HepG2 (cell line): ENCODE results near the gene ABCD4. TPM values are rescaled to one million over a fixed set of nuclear protein-coding genes. Genes with fewer than 3 reads are reported as not detected.

Experiments
- ATAC-seq: fragments of 200-7000 bp; cut with Tn5 transposase; 3 replicates; pipeline ENCODE4 v1.9.1; 2020; ENCODE audit warnings: mild to moderate bottlenecking, moderate library complexity
- BruUV-seq: library from RNA; stranded (reverse); fragments of 400-500 nt; replicated peaks from 2 replicates; lab custom pipeline; 2021; lab: Mats Ljungman, UMichigan
- CTCF ChIA-PET: fragments of 300-600 bp; formaldehyde crosslinking; extraction: SDS; loops from one replicate; lab custom pipeline; 2021; ENCODE audit warnings: low total read pairs, inconsistent platforms, low intra/inter-chr PET ratio; lab: Yijun Ruan, JAX
- POLR2A ChIA-PET: fragments of 350-600 bp; sonication (Branson Sonifier 250); formaldehyde crosslinking; loops from one replicate; lab custom pipeline; 2020; ENCODE audit warnings: antibody characterized with exemption, inconsistent platforms; lab: Yijun Ruan, JAX
- DNase-seq: peaks from one replicate; pipeline ENCODE4 v3.0.0-alpha.2; 2015; ENCODE audit warnings: low spot score
- FAIRE-seq: peaks from 3 replicates; lab custom pipeline; 2011; peaks lifted over from hg19 to GRCh38; lab: Jason Lieb, UNC
- H2AFZ ChIP-seq: one replicate; pipeline ENCODE4 v1.6.1; 2011; ENCODE audit warnings: low read length, inconsistent platforms
- H3K27ac ChIP-seq: fragments of 300-600 bp; 3 replicates; pipeline ENCODE4 v1.8.0; 2011; ENCODE audit warnings: mixed run types, mild to moderate bottlenecking, mixed read lengths, low read length, inconsistent platforms; ENCODE audit not compliant: insufficient read depth; ENCODE audit errors: extremely low read length
- H3K27me3 ChIP-seq, 2 experiments: fragments of 200-600 bp in 1 of 2; 2 replicates in 1 of 2; 3 replicates in 1 of 2; pipeline versions ENCODE4 v1.6.0 to v1.8.0; 2011; ENCODE audit warnings: low read length in 2 of 2, mild to moderate bottlenecking in 2 of 2, moderate library complexity in 2 of 2, inconsistent platforms in 1 of 2; ENCODE audit not compliant: insufficient read depth in 2 of 2, control insufficient read depth in 1 of 2
- H3K36me3 ChIP-seq, 2 experiments: fragments of 200-600 bp in 1 of 2; replicated peaks in 1 of 2; 2 replicates in 1 of 2; 3 replicates in 1 of 2; pipeline versions ENCODE4 v1.5.1 to v1.8.0; 2011; ENCODE audit warnings: low read length in 2 of 2, inconsistent platforms in 1 of 2; ENCODE audit not compliant: insufficient read depth in 2 of 2, control insufficient read depth in 1 of 2
- H3K4me1 ChIP-seq: 2 replicates; pipeline ENCODE4 v1.5.1; 2012; ENCODE audit warnings: low read length, inconsistent platforms; ENCODE audit not compliant: insufficient read depth
- H3K4me2 ChIP-seq: 2 replicates; pipeline ENCODE4 v1.6.0; 2011; ENCODE audit warnings: low read depth, low read length, inconsistent platforms
- H3K4me3 ChIP-seq, 3 experiments: fragments of 200-600 bp in 1 of 3; sonication (generic), shearing (Covaris generic) in 1 of 3; replicated peaks in 1 of 3; 2 replicates each; pipeline ENCODE4 v1.5.1; 2011 to 2016; ENCODE audit warnings: low read length in 3 of 3, inconsistent platforms in 2 of 3, low read depth in 2 of 3, mild to moderate bottlenecking in 2 of 3, control low read depth in 1 of 3, mixed read lengths in 1 of 3; ENCODE audit not compliant: insufficient read depth in 1 of 3
- H3K79me2 ChIP-seq: one replicate; pipeline ENCODE4 v1.6.1; 2011; ENCODE audit warnings: low read length, inconsistent platforms; ENCODE audit not compliant: insufficient read depth
- H3K9ac ChIP-seq: 2 replicates; pipeline ENCODE4 v1.6.0; 2011; ENCODE audit warnings: mild to moderate bottlenecking, low read depth, low read length, inconsistent platforms; ENCODE audit not compliant: insufficient read depth
- H3K9me3 ChIP-seq: 2 replicates; pipeline ENCODE4 v1.5.1; 2012; ENCODE audit warnings: mild to moderate bottlenecking, low read length
- H4K20me1 ChIP-seq: 2 replicates; pipeline ENCODE4 v1.6.0; 2011; ENCODE audit warnings: inconsistent platforms, mild to moderate bottlenecking, low read length, moderate library complexity; ENCODE audit not compliant: insufficient read depth
- CREB1 ChIP-seq, 2 experiments: fragments of 450-650 bp in 1 of 2; IDR thresholded peaks; 2 replicates each; pipeline ENCODE4 v1.6.1; 2016 to 2017; ENCODE audit warnings: control low read depth in 1 of 2, mild to moderate bottlenecking in 1 of 2, missing compliant biosample characterization in 1 of 2, missing genetic modification characterization in 1 of 2
- ELF4 ChIP-seq: sonication (generic); formaldehyde crosslinking; IDR thresholded peaks from 2 replicates; pipeline ENCODE4 v1.5.0; 2020; ENCODE audit warnings: missing genetic modification reagents, mild to moderate bottlenecking, moderate library complexity, borderline replicate concordance
- ESRRA ChIP-seq: sonication (generic); formaldehyde crosslinking; IDR thresholded peaks from 2 replicates; pipeline ENCODE4 v1.5.1; 2020; ENCODE audit warnings: mild to moderate bottlenecking, low read depth, missing genetic modification reagents
- KDM1A ChIP-seq: IDR thresholded peaks from 2 replicates; pipeline ENCODE4 v1.6.1; 2016; ENCODE audit warnings: missing compliant biosample characterization
- MAZ ChIP-seq, 2 experiments: sonication (generic) in 1 of 2; formaldehyde crosslinking in 1 of 2; IDR thresholded peaks; 2 replicates each; pipeline versions ENCODE4 v1.5.0 to v1.6.1; 2012 to 2020; ENCODE audit warnings: low read depth in 2 of 2, mild to moderate bottlenecking in 2 of 2, borderline replicate concordance in 1 of 2, improper control_type of control experiment in 1 of 2, low read length in 1 of 2, missing genetic modification reagents in 1 of 2, moderate library complexity in 1 of 2
- RXRB ChIP-seq: IDR thresholded peaks from 2 replicates; pipeline ENCODE4 v1.6.1; 2016; ENCODE audit warnings: borderline replicate concordance, missing genetic modification reagents, missing compliant biosample characterization
- SNAPC2 ChIP-seq: sonication (generic); formaldehyde crosslinking; IDR thresholded peaks from 2 replicates; pipeline ENCODE4 v1.8.1; 2022; ENCODE audit warnings: mild to moderate bottlenecking, missing genetic modification reagents
- SOX6 ChIP-seq, 2 experiments: fragments of 450-650 bp in 1 of 2; sonication (generic) in 1 of 2; formaldehyde crosslinking in 1 of 2; IDR thresholded peaks; 2 replicates each; pipeline versions ENCODE4 v1.4.0 to v1.6.1; 2017 to 2020; ENCODE audit warnings: antibody characterized with exemption in 1 of 2, mild to moderate bottlenecking in 1 of 2, missing genetic modification reagents in 1 of 2
- ZNF557 ChIP-seq: sonication (generic); formaldehyde crosslinking; IDR thresholded peaks from 2 replicates; pipeline ENCODE4 v1.4.0; 2020; ENCODE audit warnings: missing genetic modification reagents
- WGBS: methylation state at CpG from one replicate; pipeline ENCODE4 v1.1.6; 2017; ENCODE audit warnings: low lambda C conversion rate; 5-methylcytosine and 5-hydroxymethylcytosine counted together
- in situ Hi-C: cut with HindIII; loops from 2 replicates; pipeline ENCODE4 v1.10.0; 2017; ENCODE audit warnings: low pct_unique_long_range_greater_than_20kb; ENCODE audit not compliant: extremely low pct_ligation_motif_present
- intact Hi-C: fragments of 100-400 bp; cut with micrococcal nuclease; formaldehyde crosslinking; loops from one replicate; pipeline ENCODE4 v1.10.0; 2022; ENCODE audit not compliant: unreplicated experiment
- polyA plus RNA-seq, 8 experiments: library from polyadenylated mRNA; depleted of rRNA in 3 of 8; stranded (reverse) in 7 of 8; unstranded in 1 of 8; fragments of >200 nt; fragmentation: Illumina TruSeq in 4 of 8; extraction: Trizol in 4 of 8; gene quantifications; 2 replicates each; pipeline versions ENCODE4 v1.2.1 to v1.2.3, GENCODE V29; 2011 to 2016; ENCODE audit warnings: low read depth in 4 of 8, missing spikeins in 1 of 8, mixed read lengths in 1 of 8; ENCODE audit not compliant: insufficient read depth in 1 of 8
- total RNA-seq, 5 experiments: library from RNA; depleted of rRNA; stranded (reverse); fragments of >200 nt; fragmentation: Illumina TruSeq; extraction: Trizol; gene quantifications; 2 replicates each; pipeline ENCODE4 v1.2.3, GENCODE V29; 2016; ENCODE audit warnings: low read depth in 1 of 5
- TF ChIP-seq, protein P1 (sequence below): sonication (generic); formaldehyde crosslinking; IDR thresholded peaks from 2 replicates; pipeline ENCODE4 v1.4.0; 2020; ENCODE audit warnings: low read depth, missing genetic modification reagents
- TF ChIP-seq, protein P2 (sequence below): sonication (generic); formaldehyde crosslinking; IDR thresholded peaks from 2 replicates; pipeline ENCODE4 v1.4.0; 2020; ENCODE audit warnings: low read depth, mild to moderate bottlenecking, missing genetic modification reagents
- TF ChIP-seq, protein P3 (sequence below): sonication (generic); formaldehyde crosslinking; IDR thresholded peaks from 2 replicates; pipeline ENCODE4 v1.5.0; 2020; ENCODE audit warnings: mild to moderate bottlenecking, missing genetic modification reagents

ABCD4 gene
- total and polyA plus RNA-seq, 2 of the 13 experiments (the other 11 are each of a cell fraction or from before 2014, with no cell fraction given), result 47.5 to 50.5 TPM

DNA sequence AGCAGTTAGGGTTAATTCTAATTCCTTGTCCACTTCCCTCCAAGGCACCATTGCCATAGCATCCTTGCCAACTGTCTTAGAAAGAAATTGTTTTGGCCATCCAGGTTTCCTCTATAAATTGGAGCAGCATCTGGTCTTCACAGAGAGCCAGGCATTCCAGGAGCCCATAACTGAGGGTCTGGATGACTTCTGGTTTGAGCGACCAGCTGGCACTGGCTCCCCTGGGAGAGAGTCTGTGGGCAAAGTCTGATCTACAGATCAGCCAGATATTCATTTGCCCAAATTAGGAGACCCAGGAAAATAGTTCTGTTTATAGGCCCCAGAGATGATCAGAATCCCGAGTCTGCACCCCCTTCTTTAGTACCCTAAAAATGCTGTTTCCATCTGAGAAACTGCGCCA lies 47.5 kb downstream of the ABCD4 start (continued):
- TF ChIP-seq, protein P1, sequence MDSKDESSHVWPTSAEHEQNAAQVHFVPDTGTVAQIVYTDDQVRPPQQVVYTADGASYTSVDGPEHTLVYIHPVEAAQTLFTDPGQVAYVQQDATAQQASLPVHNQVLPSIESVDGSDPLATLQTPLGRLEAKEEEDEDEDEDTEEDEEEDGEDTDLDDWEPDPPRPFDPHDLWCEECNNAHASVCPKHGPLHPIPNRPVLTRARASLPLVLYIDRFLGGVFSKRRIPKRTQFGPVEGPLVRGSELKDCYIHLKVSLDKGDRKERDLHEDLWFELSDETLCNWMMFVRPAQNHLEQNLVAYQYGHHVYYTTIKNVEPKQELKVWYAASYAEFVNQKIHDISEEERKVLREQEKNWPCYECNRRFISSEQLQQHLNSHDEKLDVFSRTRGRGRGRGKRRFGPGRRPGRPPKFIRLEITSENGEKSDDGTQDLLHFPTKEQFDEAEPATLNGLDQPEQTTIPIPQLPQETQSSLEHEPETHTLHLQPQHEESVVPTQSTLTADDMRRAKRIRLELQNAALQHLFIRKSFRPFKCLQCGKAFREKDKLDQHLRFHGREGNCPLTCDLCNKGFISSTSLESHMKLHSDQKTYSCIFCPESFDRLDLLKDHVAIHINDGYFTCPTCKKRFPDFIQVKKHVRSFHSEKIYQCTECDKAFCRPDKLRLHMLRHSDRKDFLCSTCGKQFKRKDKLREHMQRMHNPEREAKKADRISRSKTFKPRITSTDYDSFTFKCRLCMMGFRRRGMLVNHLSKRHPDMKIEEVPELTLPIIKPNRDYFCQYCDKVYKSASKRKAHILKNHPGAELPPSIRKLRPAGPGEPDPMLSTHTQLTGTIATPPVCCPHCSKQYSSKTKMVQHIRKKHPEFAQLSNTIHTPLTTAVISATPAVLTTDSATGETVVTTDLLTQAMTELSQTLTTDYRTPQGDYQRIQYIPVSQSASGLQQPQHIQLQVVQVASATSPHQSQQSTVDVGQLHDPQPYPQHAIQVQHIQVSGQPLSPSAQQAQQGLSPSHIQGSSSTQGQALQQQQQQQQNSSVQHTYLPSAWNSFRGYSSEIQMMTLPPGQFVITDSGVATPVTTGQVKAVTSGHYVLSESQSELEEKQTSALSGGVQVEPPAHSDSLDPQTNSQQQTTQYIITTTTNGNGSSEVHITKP (CRISPR knock-in tag), result no peak
- TF ChIP-seq ZNF557 (CRISPR knock-in tag) (no peak), ESRRA (no peak)
- TF ChIP-seq, protein P2, sequence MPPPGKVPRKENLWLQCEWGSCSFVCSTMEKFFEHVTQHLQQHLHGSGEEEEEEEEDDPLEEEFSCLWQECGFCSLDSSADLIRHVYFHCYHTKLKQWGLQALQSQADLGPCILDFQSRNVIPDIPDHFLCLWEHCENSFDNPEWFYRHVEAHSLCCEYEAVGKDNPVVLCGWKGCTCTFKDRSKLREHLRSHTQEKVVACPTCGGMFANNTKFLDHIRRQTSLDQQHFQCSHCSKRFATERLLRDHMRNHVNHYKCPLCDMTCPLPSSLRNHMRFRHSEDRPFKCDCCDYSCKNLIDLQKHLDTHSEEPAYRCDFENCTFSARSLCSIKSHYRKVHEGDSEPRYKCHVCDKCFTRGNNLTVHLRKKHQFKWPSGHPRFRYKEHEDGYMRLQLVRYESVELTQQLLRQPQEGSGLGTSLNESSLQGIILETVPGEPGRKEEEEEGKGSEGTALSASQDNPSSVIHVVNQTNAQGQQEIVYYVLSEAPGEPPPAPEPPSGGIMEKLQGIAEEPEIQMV, result no peak
- TF ChIP-seq, all 625 proteins: peak for 0

DNA sequence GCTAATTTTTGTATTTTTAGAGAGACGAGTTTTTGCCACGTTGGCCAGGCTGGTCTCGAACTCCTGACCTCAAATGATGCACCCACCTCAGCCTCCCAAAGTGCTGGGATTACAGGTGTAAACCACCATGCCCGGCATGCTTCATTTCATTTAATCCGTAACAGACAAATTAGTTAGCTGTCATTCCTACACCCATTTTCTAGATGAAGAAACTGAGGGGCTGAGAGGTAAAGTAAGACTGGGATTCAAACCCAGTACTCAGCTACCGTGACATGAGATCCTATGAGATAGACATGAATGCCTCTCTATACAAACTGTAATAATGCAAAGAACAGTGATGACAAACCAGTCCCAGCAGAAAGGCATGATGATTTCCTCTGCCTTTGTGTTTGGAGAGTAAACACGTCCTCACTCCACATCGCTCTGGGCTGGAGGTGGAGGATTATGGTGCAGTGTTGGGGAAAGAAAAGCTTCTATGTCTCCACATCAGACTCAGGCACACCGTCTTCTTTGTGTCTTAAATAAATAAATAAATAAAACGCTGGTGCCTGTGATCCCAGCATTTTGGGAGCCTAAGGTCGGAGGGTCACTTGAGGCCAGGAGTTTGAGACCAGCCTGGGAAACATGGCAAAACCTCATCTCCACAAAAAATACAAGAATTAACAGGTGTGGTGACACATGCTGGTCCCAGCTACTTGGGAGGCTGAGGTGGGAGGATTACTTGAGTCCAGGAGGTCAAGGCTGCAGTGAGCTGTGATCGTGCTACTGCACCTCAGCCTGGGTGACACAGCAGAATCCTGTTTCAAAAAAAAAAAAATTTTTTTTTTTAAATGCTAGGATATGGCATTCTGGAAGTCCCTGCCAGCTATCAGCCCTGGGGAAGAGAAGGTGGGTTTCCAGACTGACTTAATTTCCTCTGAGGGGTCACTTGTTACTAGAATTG lies 53.0 kb downstream of the ABCD4 start:
- ATAC-seq, result peak; percentile 82
- ChIA-PET POLR2A (no interaction called here), CTCF (interaction anchor here (0.8 to 3.1 kb wide), 2 partner anchors 33 to 138 kb away, joined by 3 to 14 read pairs; no protein-coding TSS in a partner anchor)
- Histone ChIP-seq H4K20me1 (no peaks in the 10 kb centered on the region), H3K4me3 (0 out of 6 replicates have a peak overlapping the region, but pooled peaks of 1 of the 3 experiments have one; percentile 23), H3K4me2 (peak overlapping the region; percentile 49; the same call in 1 of the 2 replicates), H3K79me2 (no peaks in the 10 kb centered on the region), H3K27ac (peak overlapping the region; percentile 45), H3K4me1 (peaks cover 41% of the 10 kb centered on the region), H3K9me3 (no peaks in the 10 kb centered on the region), H3K27me3 (peaks cover 1 to 16% of the 10 kb centered on the region in 2 experiments; a peak in 1 of 5 replicates), H3K36me3 (no peaks in the 10 kb centered on the region), H2AFZ (no peak overlapping the region), H3K9ac (no peak overlapping the region)
- peak; percentile 81 for DNase-seq
- in situ Hi-C loops (loop anchor here (5.0 kb wide), 1 partner anchor 137 kb away; no protein-coding TSS in a partner anchor), intact Hi-C loops (no loop called here)
- 33% methylated on average over 12 of the region's 12 CpGs for WGBS
- FAIRE-seq, result peak; percentile 68
- no TSS peak for BruUV-seq
- TF ChIP-seq ELF4 (CRISPR knock-in tag) (no peak), SOX6 (IDR thresholded peaks at IDR 0.05) (no peak), SOX6 (CRISPR knock-in tag; IDR thresholded peaks at IDR 0.05) (no peak), RXRB (CRISPR knock-in tag) (peak; percentile 9; the same call in 1 of the 2 replicates), MAZ (IDR thresholded peaks at IDR 0.05; ENCODE audit: borderline replicate concordance, low read depth, low read length) (no peak), MAZ (CRISPR knock-in tag; IDR thresholded peaks at IDR 0.05; ENCODE audit: low read depth) (no peak), SNAPC2 (CRISPR knock-in tag) (no peak), CREB1 (IDR thresholded peaks at IDR 0.05) (0 out of 2 replicates have a peak, but pooled peaks have one; percentile 21), CREB1 (CRISPR knock-in tag; IDR thresholded peaks at IDR 0.05) (no peak), KDM1A (CRISPR knock-in tag) (peak; percentile 70; the same call in 1 of the 2 replicates)
- TF ChIP-seq, protein P3, sequence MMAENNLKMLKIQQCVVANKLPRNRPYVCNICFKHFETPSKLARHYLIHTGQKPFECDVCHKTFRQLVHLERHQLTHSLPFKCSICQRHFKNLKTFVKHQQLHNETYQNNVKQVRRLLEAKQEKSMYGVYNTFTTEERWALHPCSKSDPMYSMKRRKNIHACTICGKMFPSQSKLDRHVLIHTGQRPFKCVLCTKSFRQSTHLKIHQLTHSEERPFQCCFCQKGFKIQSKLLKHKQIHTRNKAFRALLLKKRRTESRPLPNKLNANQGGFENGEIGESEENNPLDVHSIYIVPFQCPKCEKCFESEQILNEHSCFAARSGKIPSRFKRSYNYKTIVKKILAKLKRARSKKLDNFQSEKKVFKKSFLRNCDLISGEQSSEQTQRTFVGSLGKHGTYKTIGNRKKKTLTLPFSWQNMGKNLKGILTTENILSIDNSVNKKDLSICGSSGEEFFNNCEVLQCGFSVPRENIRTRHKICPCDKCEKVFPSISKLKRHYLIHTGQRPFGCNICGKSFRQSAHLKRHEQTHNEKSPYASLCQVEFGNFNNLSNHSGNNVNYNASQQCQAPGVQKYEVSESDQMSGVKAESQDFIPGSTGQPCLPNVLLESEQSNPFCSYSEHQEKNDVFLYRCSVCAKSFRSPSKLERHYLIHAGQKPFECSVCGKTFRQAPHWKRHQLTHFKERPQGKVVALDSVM, result peak; percentile 91
